Measurements from ENCODE around the gene CSPG4. TPM values are rescaled to one million over a fixed set of nuclear protein-coding genes. Genes with fewer than 3 reads are reported as not detected.
"Not testable (repeated sequence)": the region's sequence is repeated elsewhere in the genome, so short reads cannot be mapped to it uniquely, and the experiment has no call there.

The CSPG4 gene
- total and polyA plus RNA-seq, 2 of the 4 experiments (the other 2 are of a cell fraction) = 12.4 to 28.4 TPM

GRCh38 chr15:75748882-75749281, 36.2 kb upstream of the CSPG4 start:
- POLR2A ChIA-PET (ENCODE audit: unreplicated experiment); in situ Hi-C loops (cut with MboI; ENCODE audit: low sequenced_read_pairs); H3K4me2 ChIP-seq (ENCODE audit: low read depth, low read length); H3K14ac ChIP-seq (replicated peaks; ENCODE audit: low read depth, low read length); H3K9me3 ChIP-seq (ENCODE audit: control insufficient read depth, insufficient read depth, low read length); H2BK20ac ChIP-seq (ENCODE audit: low read depth, low read length); ATAC-seq (ENCODE audit: low read depth); H4K20me1 ChIP-seq (ENCODE audit: insufficient read depth, low read length); H3K56ac ChIP-seq (ENCODE audit: extremely low read depth, insufficient read depth, low read length); H4K5ac ChIP-seq (ENCODE audit: low read depth, low read length); H2AFZ ChIP-seq (replicated peaks; ENCODE audit: low read length, poor library complexity); BruUV-seq (replicated peaks); H3K9me1 ChIP-seq (ENCODE audit: insufficient read depth, low read length); H3K23ac ChIP-seq (ENCODE audit: low read depth, low read length); H2AK9ac ChIP-seq (replicated peaks; ENCODE audit: low read depth, low read length, poor library complexity); H2AK5ac ChIP-seq (ENCODE audit: low read depth, low read length); dilution Hi-C loops (cut with HindIII; ENCODE audit: low sequenced_read_pairs, unreplicated experiment); H2BK5ac ChIP-seq (ENCODE audit: low read depth, low read length, poor library complexity, severe bottlenecking); H3K9ac ChIP-seq (ENCODE audit: low read depth, low read length); H3K36me3 ChIP-seq (ENCODE audit: control insufficient read depth, insufficient read depth, low read length); H4K8ac ChIP-seq (ENCODE audit: low read depth in 2 of 2, low read length in 2 of 2); H3K79me1 ChIP-seq (ENCODE audit: low read depth in 1 of 2, low read length in 2 of 2); H3K18ac ChIP-seq (ENCODE audit: low read depth, low read length); H2BK120ac ChIP-seq (ENCODE audit: low read depth, low read length); H3K4me1 ChIP-seq (ENCODE audit: control insufficient read depth, insufficient read depth, low read length); H3K4me3 ChIP-seq (ENCODE audit: insufficient read depth, low read depth, low read length); H4K91ac ChIP-seq (ENCODE audit: insufficient read depth, low read depth, low read length); DNase-seq; H2BK15ac ChIP-seq (ENCODE audit: low read depth, low read length); H3K4ac ChIP-seq (ENCODE audit: low read depth, low read length); H3K27ac ChIP-seq (ENCODE audit: insufficient read depth, low read length); intact Hi-C loops (cut with micrococcal nuclease): not testable (repeated sequence)
- WGBS, 2 experiments (ENCODE audit: extremely low coverage in 2 of 2, insufficient read length in 1 of 2) = 80% methylated on average over 1 of the region's 10 CpGs; no CpG with 5 or more reads in 1 of the 2 experiments
- peaks cover 12% of the 10 kb centered on the region for H3K27me3 ChIP-seq (ENCODE audit: control insufficient read depth, insufficient read depth, low read length)
- CTCF ChIA-PET = interaction anchor here (0.6 kb wide), 1 partner anchor 29 kb away, joined by 7 read pairs; no protein-coding TSS in a partner anchor

GRCh38 chr15:75747121-75747520, 34.5 kb upstream of the CSPG4 start:
- H4K5ac ChIP-seq (ENCODE audit: low read depth, low read length); H2BK15ac ChIP-seq (ENCODE audit: low read depth, low read length); H4K91ac ChIP-seq (ENCODE audit: insufficient read depth, low read depth, low read length); POLR2A ChIA-PET (ENCODE audit: unreplicated experiment); H2BK20ac ChIP-seq (ENCODE audit: low read depth, low read length); H3K79me1 ChIP-seq (ENCODE audit: low read depth in 1 of 2, low read length in 2 of 2); H3K4me2 ChIP-seq (ENCODE audit: low read depth, low read length); H2AFZ ChIP-seq (replicated peaks; ENCODE audit: low read length, poor library complexity); H4K20me1 ChIP-seq (ENCODE audit: insufficient read depth, low read length); H3K14ac ChIP-seq (replicated peaks; ENCODE audit: low read depth, low read length); DNase-seq; H3K9me3 ChIP-seq (ENCODE audit: control insufficient read depth, insufficient read depth, low read length); H2BK120ac ChIP-seq (ENCODE audit: low read depth, low read length); H2BK5ac ChIP-seq (ENCODE audit: low read depth, low read length, poor library complexity, severe bottlenecking); H3K56ac ChIP-seq (ENCODE audit: extremely low read depth, insufficient read depth, low read length); H2AK9ac ChIP-seq (replicated peaks; ENCODE audit: low read depth, low read length, poor library complexity); H2AK5ac ChIP-seq (ENCODE audit: low read depth, low read length); ATAC-seq (ENCODE audit: low read depth); H3K36me3 ChIP-seq (ENCODE audit: control insufficient read depth, insufficient read depth, low read length); H3K27ac ChIP-seq (ENCODE audit: insufficient read depth, low read length); intact Hi-C loops (cut with micrococcal nuclease); H3K18ac ChIP-seq (ENCODE audit: low read depth, low read length); in situ Hi-C loops (cut with MboI; ENCODE audit: low sequenced_read_pairs); H3K9me1 ChIP-seq (ENCODE audit: insufficient read depth, low read length); BruUV-seq (replicated peaks); H3K4ac ChIP-seq (ENCODE audit: low read depth, low read length); H4K8ac ChIP-seq (ENCODE audit: low read depth in 2 of 2, low read length in 2 of 2); H3K4me1 ChIP-seq (ENCODE audit: control insufficient read depth, insufficient read depth, low read length); dilution Hi-C loops (cut with HindIII; ENCODE audit: low sequenced_read_pairs, unreplicated experiment); H3K23ac ChIP-seq (ENCODE audit: low read depth, low read length); H3K4me3 ChIP-seq (ENCODE audit: insufficient read depth, low read depth, low read length); H3K9ac ChIP-seq (ENCODE audit: low read depth, low read length): not testable (repeated sequence)
- peaks cover 15% of the 10 kb centered on the region for H3K27me3 ChIP-seq (ENCODE audit: control insufficient read depth, insufficient read depth, low read length)
- CTCF ChIA-PET = interaction anchor here (1.3 kb wide), 1 partner anchor 12 kb away, joined by 3 read pairs; no protein-coding TSS in a partner anchor
- WGBS, 2 experiments (ENCODE audit: extremely low coverage in 2 of 2, insufficient read length in 1 of 2) = no CpG with 5 or more reads among the region's 5 CpGs

Measured in IMR-90 (cell line).